Caco-2 (cell line): ENCODE results near the gene UCN. TPM values are rescaled to one million over a fixed set of nuclear protein-coding genes. Genes with fewer than 3 reads are reported as not detected.

Experiments used
- BruUV-seq: library from RNA; stranded (reverse); fragments of 400-500 nt; replicated peaks from 2 replicates; lab custom pipeline; 2021; lab: Mats Ljungman, UMichigan
- CTCF ChIA-PET: fragments of 300-600 bp; sonication (Branson Sonifier 250); formaldehyde crosslinking; loops from one replicate; lab custom pipeline; 2022; ENCODE audit warnings: antibody characterized with exemption; lab: Charles Lee
- POLR2A ChIA-PET: fragments of 300-600 bp; sonication (Branson Sonifier 250); formaldehyde crosslinking; loops from one replicate; lab custom pipeline; 2022; ENCODE audit warnings: antibody characterized with exemption; lab: Charles Lee
- DNase-seq, 2 experiments: peaks; one replicate each; pipeline versions ENCODE4 v3.0.0 to v3.0.0-alpha.2; 2020 to 2022
- H3K27me3 ChIP-seq: replicated peaks from 2 replicates; pipeline ENCODE4 v1.6.0; 2011; ENCODE audit warnings: low read length; ENCODE audit not compliant: control insufficient read depth, insufficient read depth
- H3K36me3 ChIP-seq: 2 replicates; pipeline ENCODE4 v1.5.1; 2011; ENCODE audit warnings: low read length; ENCODE audit not compliant: control insufficient read depth, insufficient read depth
- H3K4me1 ChIP-seq: fragments of 250-450 bp; sonication (Bioruptor Pico); 2 replicates; pipeline ENCODE4 v1.5.1; 2020; ENCODE audit warnings: mild to moderate bottlenecking
- H3K4me3 ChIP-seq: 2 replicates; pipeline ENCODE4 v1.5.1; 2011; ENCODE audit warnings: low read depth, mild to moderate bottlenecking, control low read depth, low read length
- H3K9me3 ChIP-seq: fragments of 250-450 bp; sonication (Bioruptor Pico); 2 replicates; pipeline ENCODE4 v1.5.1; 2020; ENCODE audit warnings: mild to moderate bottlenecking, moderate library complexity
- H3K27ac Mint-ChIP-seq: one replicate; pipeline ENCODE4 v1.8.0; 2022; ENCODE audit warnings: mixed read lengths; ENCODE audit not compliant: unreplicated experiment
- H3K27me3 Mint-ChIP-seq: one replicate; pipeline ENCODE4 v1.8.0; 2022; ENCODE audit warnings: mixed read lengths; ENCODE audit not compliant: insufficient read depth, unreplicated experiment
- H3K36me3 Mint-ChIP-seq: one replicate; pipeline ENCODE4 v1.8.0; 2022; ENCODE audit warnings: mild to moderate bottlenecking, mixed read lengths; ENCODE audit not compliant: insufficient read depth, unreplicated experiment
- H3K4me1 Mint-ChIP-seq: one replicate; pipeline ENCODE4 v1.8.0; 2022; ENCODE audit warnings: low read depth, mixed read lengths; ENCODE audit not compliant: unreplicated experiment
- H3K4me3 Mint-ChIP-seq: one replicate; pipeline ENCODE4 v1.8.0; 2022; ENCODE audit warnings: mild to moderate bottlenecking, moderate library complexity, mixed read lengths; ENCODE audit not compliant: unreplicated experiment
- H3K9me3 Mint-ChIP-seq: one replicate; pipeline ENCODE4 v1.8.0; 2022; ENCODE audit warnings: mixed read lengths; ENCODE audit not compliant: unreplicated experiment
- intact Hi-C: fragments of 100-400 bp; cut with micrococcal nuclease; formaldehyde crosslinking; loops from one replicate; pipeline ENCODE4 v1.10.0; 2022; ENCODE audit not compliant: unreplicated experiment
- total RNA-seq: library from RNA; stranded (reverse); gene quantifications from 2 replicates; pipeline ENCODE4 v1.2.3, GENCODE V29; 2022
- TF ChIP-seq, protein P1 (sequence below), 2 experiments: fragments of 200-600 bp in 1 of 2; IDR thresholded peaks; 1 replicate in 1 of 2; 2 replicates in 1 of 2; pipeline versions ENCODE4 v1.5.1 to v1.8.0; 2011 to 2022; ENCODE audit warnings: antibody characterized with exemption in 1 of 2, control low read depth in 1 of 2, inconsistent platforms in 1 of 2, low read depth in 1 of 2, low read length in 1 of 2, mild to moderate bottlenecking in 1 of 2, moderate library complexity in 1 of 2; ENCODE audit not compliant: insufficient read depth in 1 of 2, severe bottlenecking in 1 of 2, unreplicated experiment in 1 of 2

Gene UCN
- total RNA-seq, 1 experiment from 2014 or later = not detected

GRCh38 chr2:27298391-27299080 lies 9.7 kb downstream of the UCN start:
- Mint-ChIP-seq H3K36me3 (peaks cover 6% of the 10 kb centered on the region), H3K27me3 (no peaks in the 10 kb centered on the region), H3K27ac (no peak overlapping the region), H3K4me3 (no peak overlapping the region), H3K4me1 (peaks cover 28% of the 10 kb centered on the region), H3K9me3 (no peaks in the 10 kb centered on the region)
- H3K4me1 ChIP-seq = peaks cover 43% of the 10 kb centered on the region
- intact Hi-C loops = no loop called here
- ChIA-PET CTCF (no interaction called here), POLR2A (no interaction called here)
- H3K9me3 ChIP-seq = no peaks in the 10 kb centered on the region
- no peaks in the 10 kb centered on the region for H3K27me3 ChIP-seq
- TF ChIP-seq, protein P1, sequence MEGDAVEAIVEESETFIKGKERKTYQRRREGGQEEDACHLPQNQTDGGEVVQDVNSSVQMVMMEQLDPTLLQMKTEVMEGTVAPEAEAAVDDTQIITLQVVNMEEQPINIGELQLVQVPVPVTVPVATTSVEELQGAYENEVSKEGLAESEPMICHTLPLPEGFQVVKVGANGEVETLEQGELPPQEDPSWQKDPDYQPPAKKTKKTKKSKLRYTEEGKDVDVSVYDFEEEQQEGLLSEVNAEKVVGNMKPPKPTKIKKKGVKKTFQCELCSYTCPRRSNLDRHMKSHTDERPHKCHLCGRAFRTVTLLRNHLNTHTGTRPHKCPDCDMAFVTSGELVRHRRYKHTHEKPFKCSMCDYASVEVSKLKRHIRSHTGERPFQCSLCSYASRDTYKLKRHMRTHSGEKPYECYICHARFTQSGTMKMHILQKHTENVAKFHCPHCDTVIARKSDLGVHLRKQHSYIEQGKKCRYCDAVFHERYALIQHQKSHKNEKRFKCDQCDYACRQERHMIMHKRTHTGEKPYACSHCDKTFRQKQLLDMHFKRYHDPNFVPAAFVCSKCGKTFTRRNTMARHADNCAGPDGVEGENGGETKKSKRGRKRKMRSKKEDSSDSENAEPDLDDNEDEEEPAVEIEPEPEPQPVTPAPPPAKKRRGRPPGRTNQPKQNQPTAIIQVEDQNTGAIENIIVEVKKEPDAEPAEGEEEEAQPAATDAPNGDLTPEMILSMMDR (IDR thresholded peaks at IDR 0.05; ENCODE audit: insufficient read depth in 1 of 2, low read depth in 1 of 2, low read length in 1 of 2, severe bottlenecking in 1 of 2, unreplicated experiment in 1 of 2) = no peak
- BruUV-seq = no TSS peak
- no peak overlapping the region for H3K4me3 ChIP-seq
- no peaks in the 10 kb centered on the region for H3K36me3 ChIP-seq
- DNase-seq = no peak

DNA sequence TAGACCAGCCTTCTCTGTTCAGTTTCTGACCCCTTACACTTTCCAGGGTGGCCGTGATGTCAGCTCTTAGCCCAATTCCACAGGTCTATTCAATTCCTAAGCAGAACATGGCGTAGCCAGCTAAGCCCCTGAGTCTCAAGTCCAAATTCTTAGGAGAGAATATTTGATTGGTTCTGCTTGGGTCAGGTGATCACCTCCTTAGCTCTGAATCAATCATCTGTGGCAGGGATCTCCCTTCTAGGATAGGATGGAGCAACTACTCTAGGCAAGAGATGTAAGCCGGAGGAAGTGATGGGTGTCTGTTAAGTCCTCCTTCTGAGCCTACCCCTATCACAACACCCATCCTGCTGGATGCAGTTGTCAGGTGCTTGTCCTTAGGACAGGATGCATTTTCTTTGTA lies 11.1 kb downstream of the UCN start:
- TF ChIP-seq, protein P1 (IDR thresholded peaks at IDR 0.05; ENCODE audit: insufficient read depth in 1 of 2, low read depth in 1 of 2, low read length in 1 of 2, severe bottlenecking in 1 of 2, unreplicated experiment in 1 of 2) = no peak
- Histone ChIP-seq H3K36me3 (no peaks in the 10 kb centered on the region), H3K9me3 (no peaks in the 10 kb centered on the region), H3K27me3 (no peaks in the 10 kb centered on the region), H3K4me3 (no peak overlapping the region), H3K4me1 (peaks cover 51% of the 10 kb centered on the region)
- H3K9me3 Mint-ChIP-seq = no peaks in the 10 kb centered on the region
- ChIA-PET POLR2A (no interaction called here), CTCF (interaction anchor here (2.2 kb wide), 1 partner anchor 17 kb away, joined by 8 read pairs; no protein-coding TSS in a partner anchor)
- peaks cover 12% of the 10 kb centered on the region for H3K36me3 Mint-ChIP-seq
- BruUV-seq = no TSS peak
- no peaks in the 10 kb centered on the region for H3K27me3 Mint-ChIP-seq
- intact Hi-C loops = no loop called here
- DNase-seq = no peak
- no peak overlapping the region for H3K4me3 Mint-ChIP-seq
- H3K27ac Mint-ChIP-seq = no peak overlapping the region
- peaks cover 40% of the 10 kb centered on the region for H3K4me1 Mint-ChIP-seq

DNA sequence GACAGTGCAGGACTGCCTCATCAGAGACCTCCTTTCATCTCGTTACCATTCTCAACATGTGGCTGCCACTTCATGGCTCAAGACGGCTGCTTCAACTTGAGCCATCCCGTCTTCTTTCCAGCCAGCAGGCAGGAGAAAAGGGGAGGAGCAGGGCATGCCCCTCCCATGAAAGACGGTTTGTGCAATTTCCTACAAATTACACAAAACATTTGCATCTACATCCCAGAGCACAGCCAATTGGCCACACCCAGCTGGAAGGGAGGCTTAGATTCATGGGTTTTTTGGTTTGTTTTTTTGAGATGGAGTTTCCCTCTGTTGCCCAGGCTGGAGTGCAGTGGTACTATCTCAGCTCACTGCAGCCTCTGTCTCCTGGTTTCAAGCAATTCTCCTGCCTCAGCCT lies 11.8 kb downstream of the UCN start:
- Mint-ChIP-seq H3K4me1 (peaks cover 47% of the 10 kb centered on the region), H3K4me3 (no peak overlapping the region), H3K9me3 (no peaks in the 10 kb centered on the region), H3K27me3 (no peaks in the 10 kb centered on the region), H3K27ac (no peak overlapping the region), H3K36me3 (peaks cover 12% of the 10 kb centered on the region)
- no TSS peak for BruUV-seq
- no peak for DNase-seq
- ChIA-PET CTCF (interaction anchor here (0.5 to 2.2 kb wide), 2 partner anchors 17 to 57 kb away, joined by 5 to 8 read pairs; no protein-coding TSS in a partner anchor), POLR2A (no interaction called here)
- intact Hi-C loops = no loop called here
- Histone ChIP-seq H3K27me3 (no peaks in the 10 kb centered on the region), H3K9me3 (no peaks in the 10 kb centered on the region), H3K4me3 (no peak overlapping the region), H3K36me3 (no peaks in the 10 kb centered on the region), H3K4me1 (peaks cover 58% of the 10 kb centered on the region)
- TF ChIP-seq, protein P1 (IDR thresholded peaks at IDR 0.05; ENCODE audit: insufficient read depth in 1 of 2, low read depth in 1 of 2, low read length in 1 of 2, severe bottlenecking in 1 of 2, unreplicated experiment in 1 of 2) = no peak
